Muscle layer of colon (tissue), 2 donors: ENCODE data around the gene ABCC1.

Source experiments
- H3K27ac ChIP-seq: one replicate; pipeline ENCODE4 v1.7.0; 2013; ENCODE audit warnings: low read depth, mild to moderate bottlenecking, low read length, moderate library complexity
- H3K27me3 ChIP-seq, 2 donors: one replicate each; pipeline ENCODE4 v1.7.0; 2013; ENCODE audit warnings: low read length in 2 of 2, mild to moderate bottlenecking in 2 of 2; ENCODE audit not compliant: insufficient read depth in 2 of 2, control insufficient read depth in 1 of 2
- H3K36me3 ChIP-seq: one replicate; pipeline ENCODE4 v1.7.0; 2013; ENCODE audit warnings: mild to moderate bottlenecking, low read length; ENCODE audit not compliant: insufficient read depth
- H3K4me1 ChIP-seq: one replicate; pipeline ENCODE4 v1.7.0; 2013; ENCODE audit warnings: mild to moderate bottlenecking, low read length; ENCODE audit not compliant: insufficient read depth
- H3K4me3 ChIP-seq, 2 donors: one replicate each; pipeline ENCODE4 v1.7.0; 2013; ENCODE audit warnings: low read length in 2 of 2, low read depth in 1 of 2, mild to moderate bottlenecking in 1 of 2, moderate library complexity in 1 of 2
- H3K9ac ChIP-seq: one replicate; pipeline ENCODE4 v1.7.0; 2013; ENCODE audit warnings: low read length
- H3K9me3 ChIP-seq: one replicate; pipeline ENCODE4 v1.7.0; 2013; ENCODE audit warnings: mild to moderate bottlenecking, low read length
- donor health status: abdominal sarcoma.
- donor health status: Adenocarcinoma of cecum.

Gene ABCC1

DNA sequence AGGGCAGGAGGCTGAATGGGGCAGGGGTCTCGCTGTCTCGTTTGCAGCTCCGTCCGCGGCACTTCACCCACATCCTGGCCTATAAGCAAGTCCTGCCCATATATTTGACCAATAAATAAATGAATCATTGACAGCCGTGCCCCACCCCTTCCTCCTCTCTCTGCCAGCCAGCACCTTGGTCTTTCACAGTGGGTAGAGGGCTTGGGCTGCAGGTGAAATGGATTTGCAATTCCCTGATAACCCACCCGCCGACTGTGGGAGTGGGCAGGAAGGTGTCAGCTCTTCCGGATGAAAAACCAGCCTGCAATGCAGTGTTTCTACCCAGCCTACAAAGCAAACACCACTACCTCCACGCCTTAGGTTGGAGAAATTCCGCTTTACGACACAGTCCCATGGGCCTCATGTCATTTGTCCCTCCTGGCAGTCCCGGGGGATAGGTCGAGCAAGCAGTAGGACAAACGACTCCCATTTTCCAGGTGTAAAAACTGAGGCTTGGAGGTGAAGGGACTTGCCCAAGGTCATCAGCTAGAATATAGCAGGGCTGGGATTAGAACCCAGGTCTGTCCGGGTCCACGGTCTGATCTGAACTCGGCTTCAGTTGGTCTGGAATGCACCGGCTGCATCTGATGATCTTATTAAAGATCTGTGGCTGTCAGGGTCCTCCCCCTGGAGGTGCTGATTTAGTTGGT is 79.0 kb downstream of the ABCC1 start:
- Histone ChIP-seq H3K4me3 (no peak overlapping the region), H3K36me3 (peaks cover 26% of the 10 kb centered on the region), H3K9ac (no peak overlapping the region), H3K4me1 (peaks cover 16% of the 10 kb centered on the region), H3K27me3 (no peaks in the 10 kb centered on the region), H3K9me3 (no peaks in the 10 kb centered on the region), H3K27ac (no peak overlapping the region)

DNA sequence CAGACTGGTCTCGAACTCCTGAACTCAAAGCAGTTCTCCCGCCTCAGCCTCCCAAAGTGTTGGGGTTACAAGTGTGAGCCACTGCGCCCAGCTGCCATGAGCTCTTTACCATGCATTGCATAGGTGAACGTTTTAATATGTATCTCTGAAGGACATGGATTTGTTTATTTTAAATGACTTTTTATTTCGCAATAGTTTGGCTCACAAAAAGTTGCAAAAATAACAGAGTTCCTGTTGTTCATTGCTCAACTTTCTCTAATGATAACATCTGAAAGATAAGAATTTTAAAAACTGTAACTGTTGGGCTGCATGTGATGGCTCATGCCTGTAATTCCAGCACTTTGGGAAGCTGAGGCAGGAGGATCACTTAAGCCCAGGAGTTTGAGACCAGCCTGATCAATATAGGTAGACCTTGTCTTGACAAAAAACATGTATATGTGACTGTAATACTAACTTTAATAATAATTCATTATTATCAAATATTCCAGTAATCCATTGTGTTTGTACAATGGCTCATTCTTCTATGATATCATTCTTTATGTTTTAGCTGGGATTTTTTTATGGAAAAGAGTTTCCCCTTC is 80.1 kb downstream of the ABCC1 start:
- H3K27me3 ChIP-seq, result no peaks in the 10 kb centered on the region
- H3K27ac ChIP-seq, result no peak overlapping the region
- peaks cover 16% of the 10 kb centered on the region for H3K4me1 ChIP-seq
- H3K36me3 ChIP-seq, result peaks cover 24% of the 10 kb centered on the region
- no peak overlapping the region for H3K9ac ChIP-seq
- H3K4me3 ChIP-seq, result no peak overlapping the region
- H3K9me3 ChIP-seq, result no peaks in the 10 kb centered on the region

DNA sequence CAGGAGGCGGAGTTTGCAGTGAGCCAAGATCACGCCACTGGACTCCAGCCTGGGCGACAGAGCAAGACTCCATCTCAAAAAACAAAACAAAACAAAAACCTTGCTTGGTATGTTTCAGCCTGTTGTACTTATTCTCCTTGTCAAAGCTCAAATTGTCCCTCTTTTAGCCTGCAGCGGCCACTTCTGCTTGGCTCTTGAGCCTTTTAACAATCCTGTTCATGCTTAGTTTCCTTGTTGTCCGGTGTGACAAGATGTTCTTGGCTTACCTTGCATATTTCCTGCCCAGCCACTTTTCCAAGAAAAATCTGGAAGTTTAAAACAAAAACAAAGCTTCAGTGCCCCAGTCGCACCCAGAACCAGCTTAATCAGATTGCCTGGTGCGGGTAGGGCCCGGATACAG is 81.0 kb downstream of the ABCC1 start:
- H3K4me1 ChIP-seq, result peaks cover 8% of the 10 kb centered on the region
- no peaks in the 10 kb centered on the region for H3K9me3 ChIP-seq
- H3K27ac ChIP-seq, result no peak overlapping the region
- H3K9ac ChIP-seq, result no peak overlapping the region
- H3K27me3 ChIP-seq, result no peaks in the 10 kb centered on the region
- H3K4me3 ChIP-seq, result no peak overlapping the region
- H3K36me3 ChIP-seq, result peaks cover 26% of the 10 kb centered on the region

GRCh38 chr16:16031401-16031800 is 82.0 kb downstream of the ABCC1 start:
- Histone ChIP-seq H3K4me3 (no peak overlapping the region), H3K9ac (no peak overlapping the region), H3K27ac (no peak overlapping the region), H3K4me1 (no peaks in the 10 kb centered on the region), H3K36me3 (peaks cover 36% of the 10 kb centered on the region), H3K27me3 (no peaks in the 10 kb centered on the region), H3K9me3 (no peaks in the 10 kb centered on the region)

GRCh38 chr16:16032271-16032979 is 83.0 kb downstream of the ABCC1 start:
- H3K9ac ChIP-seq, result no peak overlapping the region
- H3K27ac ChIP-seq, result no peak overlapping the region

DNA sequence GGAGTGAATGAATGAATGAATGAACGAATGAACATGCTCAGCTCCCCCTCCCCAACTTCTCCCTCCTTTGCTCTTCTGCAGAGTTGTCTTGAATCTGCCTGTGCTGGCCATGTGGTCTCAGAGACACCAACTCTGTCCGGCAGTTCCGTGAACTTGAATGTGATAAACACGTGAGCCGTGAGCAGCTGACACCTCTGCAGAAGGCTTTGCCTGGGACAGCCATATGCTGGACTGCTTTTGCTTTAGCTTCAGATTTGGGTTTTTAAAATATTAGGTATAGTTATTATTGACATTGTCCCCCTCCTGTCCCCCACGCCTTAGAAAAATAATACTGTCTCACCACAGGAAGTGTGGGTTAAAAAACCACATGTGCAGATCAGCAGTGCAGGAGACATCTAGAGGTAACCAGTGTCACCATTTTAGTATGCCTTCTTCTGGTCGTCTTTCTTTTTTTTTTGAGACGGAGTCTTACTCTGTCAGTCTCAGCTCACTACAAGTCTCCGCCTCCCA is 83.8 kb downstream of the ABCC1 start:
- Histone ChIP-seq H3K9me3 (no peaks in the 10 kb centered on the region), H3K9ac (no peak overlapping the region), H3K4me1 (no peaks in the 10 kb centered on the region), H3K4me3 (no peak overlapping the region), H3K27me3 (no peaks in the 10 kb centered on the region), H3K27ac (no peak overlapping the region), H3K36me3 (peaks cover 52% of the 10 kb centered on the region)

More at GRCh38 chr16:16032271-16032979, 83.0 kb downstream of the ABCC1 start:
- Histone ChIP-seq H3K36me3 (peaks cover 46% of the 10 kb centered on the region), H3K27me3 (no peaks in the 10 kb centered on the region), H3K9me3 (no peaks in the 10 kb centered on the region), H3K4me1 (no peaks in the 10 kb centered on the region), H3K4me3 (no peak overlapping the region)

- no peaks in the 10 kb centered on the region for H3K27me3 ChIP-seq
- peaks cover 64% of the 10 kb centered on the region for H3K36me3 ChIP-seq
- no peaks in the 10 kb centered on the region for H3K9me3 ChIP-seq
- no peak overlapping the region for H3K9ac ChIP-seq
- H3K4me3 ChIP-seq, result no peak overlapping the region
- H3K27ac ChIP-seq, result no peak overlapping the region
- H3K4me1 ChIP-seq, result no peaks in the 10 kb centered on the region
Observed at GRCh38 chr16:16036359-16036792, 87.0 kb downstream of the ABCC1 start.

GRCh38 chr16:16037521-16037920 is 88.1 kb downstream of the ABCC1 start:
- no peak overlapping the region for H3K9ac ChIP-seq
- H3K4me3 ChIP-seq, result no peak overlapping the region
- H3K36me3 ChIP-seq, result peaks cover 63% of the 10 kb centered on the region
- no peak overlapping the region for H3K27ac ChIP-seq
- H3K27me3 ChIP-seq, result no peaks in the 10 kb centered on the region
- no peaks in the 10 kb centered on the region for H3K4me1 ChIP-seq
- H3K9me3 ChIP-seq, result no peaks in the 10 kb centered on the region

GRCh38 chr16:16037970-16038369 is 88.6 kb downstream of the ABCC1 start:
- Histone ChIP-seq H3K4me1 (no peaks in the 10 kb centered on the region), H3K36me3 (peaks cover 59% of the 10 kb centered on the region), H3K27me3 (no peaks in the 10 kb centered on the region), H3K4me3 (no peak overlapping the region), H3K9me3 (no peaks in the 10 kb centered on the region), H3K27ac (no peak overlapping the region), H3K9ac (no peak overlapping the region)

DNA sequence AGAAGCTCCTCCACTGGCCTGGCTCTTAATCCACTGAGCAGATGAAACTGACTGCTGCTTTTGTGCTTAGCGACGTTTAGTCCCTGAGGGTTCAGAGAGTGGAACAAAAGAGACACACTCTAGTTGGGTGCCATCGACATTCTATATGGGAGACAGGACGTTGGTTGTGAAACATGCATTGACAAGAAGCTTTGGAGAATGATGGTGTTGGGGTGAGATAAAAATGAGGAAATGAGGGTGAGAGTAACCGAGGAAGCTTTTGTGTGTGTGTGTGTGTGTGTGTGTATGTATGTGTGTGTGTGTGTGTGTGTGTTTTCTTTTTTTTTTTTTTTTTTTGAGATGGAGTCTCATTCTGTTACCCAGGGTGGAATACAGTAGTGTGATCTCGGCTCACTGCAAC is 89.5 kb downstream of the ABCC1 start:
- Histone ChIP-seq H3K4me1 (no peaks in the 10 kb centered on the region), H3K4me3 (no peak overlapping the region), H3K27ac (no peak overlapping the region), H3K9ac (no peak overlapping the region), H3K36me3 (peaks cover 56% of the 10 kb centered on the region), H3K27me3 (no peaks in the 10 kb centered on the region), H3K9me3 (no peaks in the 10 kb centered on the region)

GRCh38 chr16:16041196-16041892 is 91.9 kb downstream of the ABCC1 start:
- Histone ChIP-seq H3K27me3 (no peaks in the 10 kb centered on the region), H3K9ac (no peak overlapping the region), H3K9me3 (no peaks in the 10 kb centered on the region), H3K4me1 (no peaks in the 10 kb centered on the region), H3K36me3 (peaks cover 67% of the 10 kb centered on the region), H3K27ac (no peak overlapping the region), H3K4me3 (no peak overlapping the region)
